NCI-H2227 (cell line): ENCODE results near the gene DPP6.
"Not testable (repeated sequence)": the region's sequence is repeated elsewhere in the genome, so short reads cannot be mapped to it uniquely, and the experiment has no call there.

Experiments
- DNase-seq: peaks from one replicate; lab custom pipeline; 2025; ENCODE audit not compliant: unreplicated experiment; lab: John Stamatoyannopoulos, UW

DPP6 gene

GRCh38 chr7:154646126-154647013, 594.2 kb downstream of the DPP6 start:
- DNase-seq = no peak

GRCh38 chr7:154647625-154648024, 595.4 kb downstream of the DPP6 start:
- DNase-seq = no peak

GRCh38 chr7:154649015-154649414, 596.8 kb downstream of the DPP6 start:
- no peak for DNase-seq

GRCh38 chr7:154649434-154649833, 597.2 kb downstream of the DPP6 start:
- DNase-seq = no peak

- DNase-seq = no peak
Observed at GRCh38 chr7:154650275-154650674, 598.1 kb downstream of the DPP6 start.

GRCh38 chr7:154651501-154651900, 599.3 kb downstream of the DPP6 start:
- no peak for DNase-seq

GRCh38 chr7:154652564-154652963, 600.4 kb downstream of the DPP6 start:
- no peak for DNase-seq

- no peak for DNase-seq
Observed at GRCh38 chr7:154653281-154653680, 601.1 kb downstream of the DPP6 start.

- DNase-seq = no peak
Observed at GRCh38 chr7:154656618-154657017, 604.4 kb downstream of the DPP6 start.

- DNase-seq = no peak
Observed at GRCh38 chr7:154666768-154667167, 614.6 kb downstream of the DPP6 start.

- no peak for DNase-seq
Observed at GRCh38 chr7:154672659-154673415, 620.6 kb downstream of the DPP6 start.

GRCh38 chr7:154674191-154674590, 622.0 kb downstream of the DPP6 start:
- no peak for DNase-seq

GRCh38 chr7:154675560-154675959, 623.4 kb downstream of the DPP6 start:
- no peak for DNase-seq

GRCh38 chr7:154676033-154676421, 623.8 kb downstream of the DPP6 start:
- DNase-seq = not testable (repeated sequence)

- DNase-seq = no peak
Observed at GRCh38 chr7:154676422-154677073, 624.4 kb downstream of the DPP6 start.

- DNase-seq = no peak
Observed at GRCh38 chr7:154677454-154677853, 625.3 kb downstream of the DPP6 start.

GRCh38 chr7:154678001-154678550, 625.9 kb downstream of the DPP6 start:
- DNase-seq = not testable (repeated sequence)

- no peak for DNase-seq
Observed at GRCh38 chr7:154679379-154680053, 627.3 kb downstream of the DPP6 start.

- no peak for DNase-seq
Observed at GRCh38 chr7:154680894-154681659, 628.9 kb downstream of the DPP6 start.

- DNase-seq = no peak
Observed at GRCh38 chr7:154682003-154682402, 629.8 kb downstream of the DPP6 start.
